Measurements from ENCODE around the gene SPATA13. TPM values are rescaled to one million over a fixed set of nuclear protein-coding genes. Genes with fewer than 3 reads are reported as not detected.

The SPATA13 gene
- total and polyA plus RNA-seq, 12 donors, result 20.0 to 85.5 (median 31.0) TPM

DNA sequence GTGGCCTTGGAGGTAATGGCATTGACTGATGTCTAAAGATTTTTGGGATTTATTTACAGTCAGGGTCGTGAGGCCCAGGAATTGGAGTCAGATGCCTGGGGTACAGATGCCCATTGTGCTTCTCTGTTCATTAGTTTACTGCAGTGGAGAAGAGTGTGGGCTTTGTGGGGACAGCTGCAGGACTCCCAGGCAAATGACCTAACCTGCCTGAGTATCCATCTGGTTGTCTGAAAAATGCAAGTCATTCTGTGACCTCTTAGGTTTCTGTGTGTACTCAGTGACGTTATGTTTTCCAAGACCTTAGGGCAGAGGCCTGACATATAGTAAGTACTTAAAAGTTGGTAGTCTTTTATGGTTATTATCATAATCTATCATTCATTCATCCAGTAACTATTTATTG lies 60.5 kb downstream of the SPATA13 start:
- no peak overlapping the region for H3K4me3 ChIP-seq
- H3K36me3 ChIP-seq (replicated peaks in 1 of 2), result no peaks in the 10 kb centered on the region
- H3K27ac ChIP-seq, result no peak overlapping the region
- DNase-seq, result no peak
- intact Hi-C loops (cut with DNase I), result loop anchor here (5.0 to 10.0 kb wide), 5 partner anchors 56 to 299 kb away; partner anchors contain the start of gene SPATA13 (in 2 of the 2)
- peaks cover 24 to 49% of the 10 kb centered on the region in 2 donors for H3K4me1 ChIP-seq (replicated peaks in 1 of 2)
- 41 to 67% (median 53%) methylated on average over 2 of the region's 2 CpGs for WGBS, 4 donors
- H3K27me3 ChIP-seq, result no peaks in the 10 kb centered on the region
- no peaks in the 10 kb centered on the region for H3K9me3 ChIP-seq (replicated peaks in 1 of 3)
- TF ChIP-seq, protein P1, sequence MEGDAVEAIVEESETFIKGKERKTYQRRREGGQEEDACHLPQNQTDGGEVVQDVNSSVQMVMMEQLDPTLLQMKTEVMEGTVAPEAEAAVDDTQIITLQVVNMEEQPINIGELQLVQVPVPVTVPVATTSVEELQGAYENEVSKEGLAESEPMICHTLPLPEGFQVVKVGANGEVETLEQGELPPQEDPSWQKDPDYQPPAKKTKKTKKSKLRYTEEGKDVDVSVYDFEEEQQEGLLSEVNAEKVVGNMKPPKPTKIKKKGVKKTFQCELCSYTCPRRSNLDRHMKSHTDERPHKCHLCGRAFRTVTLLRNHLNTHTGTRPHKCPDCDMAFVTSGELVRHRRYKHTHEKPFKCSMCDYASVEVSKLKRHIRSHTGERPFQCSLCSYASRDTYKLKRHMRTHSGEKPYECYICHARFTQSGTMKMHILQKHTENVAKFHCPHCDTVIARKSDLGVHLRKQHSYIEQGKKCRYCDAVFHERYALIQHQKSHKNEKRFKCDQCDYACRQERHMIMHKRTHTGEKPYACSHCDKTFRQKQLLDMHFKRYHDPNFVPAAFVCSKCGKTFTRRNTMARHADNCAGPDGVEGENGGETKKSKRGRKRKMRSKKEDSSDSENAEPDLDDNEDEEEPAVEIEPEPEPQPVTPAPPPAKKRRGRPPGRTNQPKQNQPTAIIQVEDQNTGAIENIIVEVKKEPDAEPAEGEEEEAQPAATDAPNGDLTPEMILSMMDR (IDR thresholded peaks at IDR 0.05), result no peak
- no peak for TF ChIP-seq POLR2A (IDR thresholded peaks at IDR 0.05)

DNA sequence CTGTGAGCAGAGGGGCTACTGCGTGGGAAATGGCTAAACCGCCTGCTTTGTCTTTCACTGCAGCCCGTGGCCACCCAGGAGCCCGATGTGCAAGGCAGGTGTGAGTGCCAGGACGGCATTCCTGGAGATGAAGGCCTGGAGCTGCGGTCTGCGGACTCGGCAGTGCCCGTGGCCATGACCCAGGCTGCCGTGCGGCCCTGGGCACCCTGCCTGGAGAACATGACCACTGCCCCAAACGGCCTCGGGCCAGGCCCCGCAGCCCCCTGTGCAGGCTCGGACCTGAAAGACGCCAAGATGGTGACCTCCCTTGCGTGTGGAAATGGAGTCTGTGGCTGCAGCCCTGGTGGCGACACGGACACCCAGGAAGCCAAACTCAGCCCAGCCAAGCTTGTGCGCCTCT lies 62.2 kb downstream of the SPATA13 start:
- Histone ChIP-seq H3K4me3 (no peak overlapping the region), H3K27me3 (no peaks in the 10 kb centered on the region), H3K4me1 (replicated peaks in 1 of 2) (peaks cover 23 to 42% of the 10 kb centered on the region in 2 donors), H3K9me3 (replicated peaks in 1 of 3) (no peaks in the 10 kb centered on the region), H3K27ac (peak overlapping the region in 1 of 5 donors; percentile 23), H3K36me3 (replicated peaks in 1 of 2) (no peaks in the 10 kb centered on the region)
- intact Hi-C loops (cut with DNase I), result loop anchor here (5.0 to 10.0 kb wide), 5 partner anchors 58 to 300 kb away; partner anchors contain the start of gene SPATA13 (in 2 of the 2)
- TF ChIP-seq POLR2A (IDR thresholded peaks at IDR 0.05), result no peak
- TF ChIP-seq, protein P1 (IDR thresholded peaks at IDR 0.05), result no peak
- DNase-seq, result no peak
- WGBS, 4 donors, result 57 to 96% (median 63%) methylated on average over 7 to 20 of the region's 20 CpGs

DNA sequence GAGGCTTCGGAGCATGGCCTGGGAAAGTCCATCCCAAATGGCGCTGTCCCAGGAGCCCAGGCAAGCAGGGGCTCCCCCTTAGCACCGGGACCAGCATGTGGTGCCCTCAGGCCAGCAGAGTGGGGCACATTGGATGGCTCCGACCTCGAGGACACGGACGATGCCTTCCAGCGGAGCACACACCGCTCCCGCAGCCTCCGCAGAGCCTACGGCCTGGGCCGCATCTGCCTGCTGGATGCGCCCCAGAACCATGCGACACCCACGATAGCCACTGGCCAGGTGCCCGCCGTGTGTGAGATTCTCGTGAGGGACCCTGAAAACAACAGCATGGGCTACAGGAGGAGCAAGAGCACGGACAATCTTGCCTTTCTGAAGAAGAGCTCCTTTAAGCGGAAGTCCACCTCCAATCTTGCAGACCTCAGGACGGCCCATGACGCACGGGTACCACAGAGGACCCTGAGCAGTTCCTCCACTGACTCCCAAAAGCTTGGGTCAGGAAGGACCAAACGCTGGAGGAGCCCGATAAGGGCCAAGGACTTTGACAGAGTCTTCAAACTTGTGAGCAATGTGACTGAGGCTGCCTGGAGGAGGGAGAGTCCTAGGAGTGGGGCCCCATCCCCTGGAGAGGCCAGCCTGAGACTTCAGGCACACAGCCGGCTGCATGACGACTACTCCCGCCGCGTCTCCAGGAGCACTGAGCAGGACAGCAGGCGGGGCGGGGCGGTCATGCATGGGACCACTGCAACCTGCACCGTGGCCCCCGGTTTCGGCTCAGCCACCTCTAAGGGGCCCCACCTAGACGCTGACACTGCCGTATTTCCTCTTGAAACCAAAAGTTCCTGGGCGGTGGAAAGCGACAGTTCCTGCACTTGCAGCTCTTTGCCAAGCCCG lies 63.1 kb downstream of the SPATA13 start:
- H3K27ac ChIP-seq, result peak overlapping the region in 3 of 5 donors; percentile 20 to 57 (median 52)
- H3K27me3 ChIP-seq, result no peaks in the 10 kb centered on the region
- peaks cover 15 to 34% of the 10 kb centered on the region in 2 donors for H3K4me1 ChIP-seq (replicated peaks in 1 of 2)
- DNase-seq, result no peak
- no peak overlapping the region for H3K4me3 ChIP-seq
- TF ChIP-seq POLR2A (IDR thresholded peaks at IDR 0.05), result no peak
- TF ChIP-seq, protein P1 (IDR thresholded peaks at IDR 0.05), result no peak
- WGBS, 4 donors, result 77 to 91% (median 86%) methylated on average over 4 to 42 of the region's 42 CpGs
- no peaks in the 10 kb centered on the region for H3K9me3 ChIP-seq (replicated peaks in 1 of 3)
- intact Hi-C loops (cut with DNase I), result loop anchor here (5.0 to 10.0 kb wide), 5 partner anchors 59 to 301 kb away; partner anchors contain the start of gene SPATA13 (in 2 of the 2)
- H3K36me3 ChIP-seq (replicated peaks in 1 of 2), result no peaks in the 10 kb centered on the region

DNA sequence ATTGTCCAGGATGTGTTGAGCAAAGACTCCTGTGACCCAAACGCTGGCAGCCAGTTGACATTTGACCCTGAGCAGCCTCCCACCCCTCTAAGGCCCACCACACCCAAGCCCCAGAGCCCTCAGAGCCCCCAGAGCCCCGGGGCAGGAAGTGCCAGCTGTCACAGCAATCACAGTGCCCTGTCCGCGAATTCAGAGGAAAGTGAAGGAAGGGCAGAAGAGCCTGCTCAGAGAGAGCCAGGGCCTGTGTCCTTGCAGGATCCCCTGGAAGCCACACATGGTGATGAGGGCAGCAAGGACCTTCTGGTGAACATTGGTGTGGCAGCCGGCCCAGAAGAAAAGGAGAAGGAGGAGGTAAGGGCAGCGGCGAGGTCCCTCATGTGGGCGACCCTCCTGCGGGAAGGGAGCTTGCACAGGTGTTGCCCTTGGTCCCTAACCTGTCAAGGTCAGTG lies 63.7 kb downstream of the SPATA13 start:
- Histone ChIP-seq H3K36me3 (replicated peaks in 1 of 2) (no peaks in the 10 kb centered on the region), H3K27me3 (no peaks in the 10 kb centered on the region), H3K4me3 (no peak overlapping the region), H3K9me3 (replicated peaks in 1 of 3) (no peaks in the 10 kb centered on the region), H3K27ac (peak overlapping the region in 3 of 5 donors; percentile 51 to 57 (median 52)), H3K4me1 (replicated peaks in 1 of 2) (peaks cover 15 to 27% of the 10 kb centered on the region in 2 donors)
- DNase-seq, result peak in 1 of 7 donors; percentile 31
- intact Hi-C loops (cut with DNase I), result loop anchor here (5.0 to 10.0 kb wide), 5 partner anchors 59 to 302 kb away; partner anchors contain the start of gene SPATA13 (in 2 of the 2)
- TF ChIP-seq, protein P1 (IDR thresholded peaks at IDR 0.05), result no peak
- TF ChIP-seq POLR2A (IDR thresholded peaks at IDR 0.05), result no peak
- WGBS, 4 donors, result 28 to 40% (median 33%) methylated on average over 8 to 9 of the region's 9 CpGs

Data from adrenal gland (tissue), 12 donors.